ENCODE measurements around the gene DYNLT3. TPM values are rescaled to one million over a fixed set of nuclear protein-coding genes. Genes with fewer than 3 reads are reported as not detected.

DYNLT3 gene
- total RNA-seq = 21.4 and 32.7 TPM in 2 replicates

DNA sequence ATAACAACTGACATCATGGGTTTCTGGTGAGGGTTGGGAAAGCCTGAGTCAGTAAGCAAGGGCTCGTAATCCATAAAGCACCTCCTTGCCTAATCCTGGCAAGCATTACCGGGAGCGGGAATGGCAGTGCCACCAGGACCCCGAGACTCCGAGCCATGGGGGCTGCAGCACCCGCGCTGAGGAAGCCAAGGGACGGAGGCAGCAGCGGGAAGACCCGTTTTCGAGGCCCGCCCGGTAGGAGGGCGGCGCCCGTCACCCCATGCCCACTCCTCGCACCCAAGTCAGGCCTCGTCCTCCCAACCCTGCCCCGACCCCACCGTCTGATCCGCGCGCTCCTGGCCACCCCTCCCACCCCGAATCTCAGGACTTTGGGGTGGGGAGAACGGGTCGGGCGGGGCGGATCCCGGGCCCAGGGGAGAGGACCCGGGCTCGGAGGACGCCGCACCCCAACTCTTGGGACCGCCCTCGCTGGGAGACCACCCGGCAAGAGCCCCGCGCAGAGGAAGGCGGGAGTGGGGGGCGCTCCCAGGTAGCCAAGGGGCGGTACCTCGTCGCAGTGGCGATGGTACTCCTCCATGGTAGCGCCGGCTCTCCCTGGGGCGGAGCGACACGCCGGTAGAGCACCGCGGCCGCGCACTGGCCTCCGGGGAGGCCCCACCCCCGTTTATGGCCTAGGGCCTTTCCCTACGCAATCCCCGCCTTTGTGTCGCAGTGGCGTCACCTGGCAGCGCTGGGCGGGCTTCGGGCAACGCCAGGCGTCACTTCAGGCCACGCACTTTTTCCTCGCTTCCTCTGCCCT, at the start of gene DYNLT3:
TSS of gene DYNLT3 (minus strand) at position 638 of the 799 bp plus-strand sequence. CDS start at position 577, 61 bp downstream.

Other genes with a start within 250 kb of the DYNLT3 start
- under 0.01 TPM in 2 replicates for gene XK, start 161.8 kb downstream of the DYNLT3 start, total RNA-seq
- gene CYBB, start 67.5 kb downstream of the DYNLT3 start, total RNA-seq = not detected in 2 replicates
- under 0.01 TPM in 1 of 2 replicates, not detected in the other for gene SYTL5, start 159.0 kb upstream of the DYNLT3 start, total RNA-seq